HTR-8/SVneo (cell line): ENCODE results near the gene RAB38.
A peak's percentile ranks its signal among the peaks of the same experiment; 100 is the strongest.

ENCODE experiments used
- DNase-seq: peaks from one replicate; pipeline ENCODE4 v3.0.0; 2011; ENCODE audit warnings: low spot score, mixed read lengths; ENCODE audit not compliant: insufficient read length
- FAIRE-seq: peaks from 2 replicates; lab custom pipeline; 2011; peaks lifted over from hg19 to GRCh38; lab: Jason Lieb, UNC

The RAB38 gene

GRCh38 chr11:88105951-88106350, 69.3 kb downstream of the RAB38 start:
- DNase-seq (no peak), FAIRE-seq (no peak)

DNA sequence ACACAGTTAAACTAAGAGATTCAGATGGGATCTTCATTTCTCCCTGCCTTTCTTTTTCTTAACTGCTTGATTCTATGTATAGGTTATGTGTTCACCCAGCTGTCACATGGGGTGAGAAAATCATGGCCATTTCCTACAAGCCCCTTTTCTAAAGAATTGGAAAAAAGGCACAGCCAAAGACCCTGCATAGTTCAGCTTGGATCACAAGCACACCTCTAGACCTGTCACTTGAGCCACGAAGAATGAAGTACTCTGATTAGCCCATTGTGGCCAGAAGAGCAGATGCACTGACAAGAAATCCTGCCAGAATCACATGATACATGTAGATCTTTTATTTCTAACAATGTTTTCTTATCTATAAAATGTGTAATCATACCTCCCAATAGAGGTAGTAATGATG, 69.7 kb downstream of the RAB38 start:
- no peak for FAIRE-seq
- no peak for DNase-seq

DNA sequence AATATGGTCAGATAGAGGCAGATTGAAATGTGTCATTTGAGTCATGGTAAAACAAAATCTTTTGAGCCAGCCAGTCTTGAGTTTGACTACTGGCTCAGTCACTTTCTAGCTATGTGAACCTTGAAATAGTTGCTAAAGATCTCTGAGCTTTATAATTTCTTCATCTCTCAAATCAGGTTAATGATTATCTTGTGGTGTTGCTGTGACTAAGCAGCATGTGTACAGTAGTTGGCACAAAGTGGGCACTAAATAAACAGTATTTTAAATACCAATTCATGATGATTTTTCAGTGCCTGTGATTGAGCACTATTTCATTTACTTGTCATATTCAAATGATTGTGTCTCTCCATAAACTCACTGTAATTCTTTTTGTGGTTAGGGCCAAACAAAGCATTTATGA, 70.8 kb downstream of the RAB38 start:
- no peak for FAIRE-seq
- DNase-seq, result no peak

GRCh38 chr11:88103337-88104206, 71.7 kb downstream of the RAB38 start:
- DNase-seq (peak; percentile 64), FAIRE-seq (no peak)

- no peak for FAIRE-seq
- no peak for DNase-seq
Measured at GRCh38 chr11:88102598-88102934, 72.7 kb downstream of the RAB38 start.

GRCh38 chr11:88101881-88102597, 73.2 kb downstream of the RAB38 start:
- FAIRE-seq, result no peak

DNA sequence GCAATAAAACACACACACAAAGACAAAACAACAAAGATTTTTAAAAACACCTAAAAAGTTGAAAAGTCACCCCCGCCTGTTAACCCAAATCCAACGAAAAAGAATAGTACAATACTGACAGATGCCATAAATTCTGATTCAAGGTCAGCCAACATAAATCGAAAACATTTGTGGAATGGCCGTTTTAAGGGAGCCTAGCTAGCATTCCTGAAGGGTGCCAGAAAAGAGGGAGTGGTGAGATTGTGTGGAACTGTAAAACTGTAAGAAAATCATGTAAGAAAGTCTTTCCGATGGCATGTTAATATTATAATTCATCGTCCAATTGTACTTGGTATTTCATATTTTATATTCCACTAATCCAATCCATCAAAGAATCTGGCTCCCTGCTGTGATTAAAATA, 75.1 kb downstream of the RAB38 start:
- FAIRE-seq, result no peak
- no peak for DNase-seq

More at GRCh38 chr11:88101881-88102597, 73.2 kb downstream of the RAB38 start:
- DNase-seq, result no peak

- FAIRE-seq (no peak), DNase-seq (no peak)
Measured at GRCh38 chr11:88098289-88098688, 77.0 kb downstream of the RAB38 start.

DNA sequence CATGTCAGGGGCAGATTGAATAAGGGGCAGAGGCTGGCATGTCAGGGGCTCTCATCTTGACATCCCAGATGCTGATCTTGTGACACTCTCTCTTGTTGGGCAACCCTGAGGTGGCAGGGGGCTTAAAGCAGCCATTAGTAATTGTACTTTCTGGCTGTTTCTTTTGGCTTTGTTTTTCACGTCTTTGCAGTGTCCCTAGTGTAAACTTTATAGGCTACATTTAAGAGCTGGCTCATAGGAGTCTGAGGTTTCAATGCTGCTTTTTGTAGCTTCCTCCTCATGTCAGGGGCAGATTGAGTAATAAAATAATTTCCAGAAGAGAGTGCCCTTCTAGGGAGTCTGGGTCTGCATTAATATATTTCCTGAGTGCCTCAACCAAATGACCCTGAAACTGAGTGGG, 86.1 kb downstream of the RAB38 start:
- no peak for DNase-seq
- FAIRE-seq, result no peak

- DNase-seq (no peak), FAIRE-seq (no peak)
Measured at GRCh38 chr11:88087337-88087736, 87.9 kb downstream of the RAB38 start.

DNA sequence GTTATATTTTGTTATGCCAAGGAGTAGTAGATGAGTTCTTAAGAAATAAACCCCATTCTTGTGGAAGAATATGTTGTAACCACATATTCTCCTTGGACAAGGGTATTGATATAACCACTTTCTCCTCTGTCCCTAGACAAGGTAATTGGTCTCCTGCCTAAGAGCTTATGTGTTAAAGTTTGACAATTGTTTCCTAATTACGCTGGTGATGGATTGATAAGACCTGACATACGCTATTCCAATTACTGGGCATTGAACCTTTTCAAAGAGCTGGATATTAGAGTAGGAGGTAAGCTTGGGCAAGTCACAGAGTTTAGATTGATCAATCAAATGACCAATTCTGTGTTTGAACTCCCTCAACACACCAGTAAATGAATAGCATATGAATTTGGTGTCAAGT, 88.9 kb downstream of the RAB38 start:
- DNase-seq, result no peak
- no peak for FAIRE-seq

- DNase-seq, result no peak
- FAIRE-seq, result no peak
Measured at GRCh38 chr11:88070437-88070836, 104.8 kb downstream of the RAB38 start.

DNA sequence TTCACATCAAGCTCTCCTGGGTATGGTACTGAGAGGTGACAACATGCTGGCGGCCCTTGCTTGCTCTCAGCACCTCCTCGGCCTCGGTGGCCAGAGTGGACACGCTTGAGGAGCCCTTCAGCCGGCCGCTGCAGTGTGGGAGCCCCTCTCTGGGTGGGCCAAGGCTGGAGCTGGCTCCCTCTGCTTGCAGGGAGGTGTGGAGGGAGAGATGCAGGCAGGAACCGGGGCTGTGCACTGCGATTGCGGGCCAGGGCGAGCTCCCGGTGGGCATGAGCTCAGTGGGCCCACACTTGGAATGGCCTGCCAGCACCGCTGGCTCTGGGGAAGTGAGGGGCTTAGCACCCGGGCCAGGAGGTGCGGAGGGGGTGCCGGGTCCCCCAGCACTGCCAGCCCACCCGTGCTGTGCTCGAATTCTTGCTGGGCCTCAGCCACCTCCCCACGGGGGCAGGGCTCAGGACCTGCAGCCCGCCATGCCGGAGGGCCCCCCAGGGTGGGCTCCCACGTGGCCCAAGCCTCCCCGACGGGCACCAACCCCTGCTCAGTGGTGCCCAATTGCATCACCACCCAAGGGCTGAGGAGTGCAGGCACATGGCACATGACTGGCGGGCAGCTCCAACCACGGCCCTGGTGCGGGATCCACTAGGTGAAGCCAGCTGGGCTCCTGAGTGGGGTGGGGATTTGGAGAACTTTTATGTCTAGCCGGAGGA, 106.2 kb downstream of the RAB38 start:
- no peak for DNase-seq
- FAIRE-seq, result no peak

GRCh38 chr11:88066090-88066489, 109.2 kb downstream of the RAB38 start:
- FAIRE-seq (no peak), DNase-seq (no peak)

DNA sequence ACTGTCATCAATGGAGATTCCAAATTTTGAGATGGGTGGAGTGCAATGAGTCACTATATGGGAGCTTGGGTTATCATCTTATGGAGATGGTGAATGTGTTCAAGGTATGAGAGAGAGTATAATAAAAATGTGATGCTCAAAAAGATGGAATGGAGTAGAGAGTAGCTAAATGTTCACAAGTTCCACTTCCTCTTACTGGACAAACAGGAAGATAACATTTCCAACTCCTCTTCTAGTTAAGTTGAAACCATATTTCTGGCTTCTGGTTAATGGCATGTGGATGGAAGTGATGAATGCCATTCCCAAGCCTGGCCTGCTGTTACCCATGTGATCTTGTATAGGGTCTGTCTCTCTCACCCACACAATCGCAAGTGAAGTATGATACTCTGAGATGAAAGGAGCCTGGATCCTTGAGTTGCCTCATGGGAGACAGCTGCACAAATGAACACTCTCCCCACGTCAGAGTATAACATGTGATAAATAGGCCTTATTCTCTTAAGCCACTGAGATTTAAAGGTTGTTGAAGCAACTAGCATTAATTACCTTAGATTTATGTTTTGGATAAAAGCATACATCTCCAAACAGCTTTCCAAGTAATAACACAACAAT, 111.0 kb downstream of the RAB38 start:
- DNase-seq, result no peak
- no peak for FAIRE-seq
